Adrenal gland (tissue), 5 donors: ENCODE data around the gene ARHGEF10L.

Experiments used
- CTCF ChIP-seq, 6 experiments: fragments of 450-650 bp in 4 of 6; fragments of 200-600 bp in 2 of 6; sonication (generic) in 1 of 6; IDR thresholded peaks; 1 replicate in 5 of 6; 2 replicates in 1 of 6; pipeline versions ENCODE4 v1.5.1 to v1.8.0; 2016 to 2021; ENCODE audit warnings: antibody characterized with exemption in 6 of 6, mild to moderate bottlenecking in 2 of 6, moderate library complexity in 1 of 6
- POLR2A ChIP-seq, 2 donors: fragments of 450-650 bp; IDR thresholded peaks; one replicate each; pipeline ENCODE4 v1.6.1; 2017; ENCODE audit warnings: antibody characterized with exemption in 2 of 2, mild to moderate bottlenecking in 2 of 2, moderate library complexity in 1 of 2
- donor health status: DM: no; HTN: no; CAD: no.

GRCh38 chr1:17588048-17588871 is 48.8 kb downstream of the ARHGEF10L start:
- TF ChIP-seq CTCF (IDR thresholded peaks at IDR 0.05) (no peak), POLR2A (IDR thresholded peaks at IDR 0.05) (no peak)
